Measurements from ENCODE around the gene UCK1. TPM values are rescaled to one million over a fixed set of nuclear protein-coding genes. Genes with fewer than 3 reads are reported as not detected.

UCK1 gene
- total and polyA plus RNA-seq, 2 of the 8 experiments (the other 6 are each of a cell fraction or from before 2014, with no cell fraction given) = 35.1 to 42.0 TPM

DNA sequence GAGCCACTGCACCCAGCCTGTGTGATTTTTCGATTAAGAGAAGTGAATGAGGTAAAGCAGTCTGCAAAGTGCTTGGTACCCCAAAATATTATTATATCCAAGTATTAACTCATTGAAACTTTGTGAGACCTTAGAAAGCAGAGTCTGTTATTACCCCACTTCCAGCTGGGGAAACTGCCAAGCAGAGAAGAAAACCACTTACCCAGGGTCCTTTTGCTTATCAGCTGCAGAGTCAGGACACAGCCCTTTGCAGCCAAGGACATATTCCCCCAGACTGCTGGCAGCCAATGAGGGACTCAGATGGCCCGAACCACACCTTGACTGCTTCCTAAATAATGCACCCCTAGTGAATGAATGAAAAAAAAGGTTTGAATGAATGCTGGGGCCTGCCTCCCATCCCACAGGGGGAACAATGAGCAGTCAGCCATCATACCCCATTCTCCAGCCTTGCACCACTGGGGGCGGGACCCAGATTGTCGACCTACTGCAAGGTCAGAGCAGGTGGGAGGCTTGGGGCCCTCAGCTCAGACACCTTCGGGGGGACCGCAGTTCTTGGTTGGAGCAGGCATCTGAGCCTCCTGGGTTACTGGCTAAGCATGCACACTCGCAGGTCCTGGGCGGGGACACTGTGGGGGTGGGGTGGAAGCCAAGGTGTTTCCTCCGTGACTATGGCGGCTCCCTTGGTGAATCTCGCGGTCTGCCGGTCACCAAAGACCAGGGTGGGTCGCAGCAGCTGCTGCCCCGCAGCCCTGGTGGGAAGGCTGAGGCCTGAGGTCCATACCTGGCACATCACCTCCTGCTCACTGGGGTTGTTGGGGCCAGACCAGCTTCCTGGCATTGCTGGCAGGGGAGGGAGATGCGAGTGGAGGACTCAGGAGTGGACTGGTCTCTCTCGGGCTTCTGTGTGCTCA lies 43.9 kb upstream of the UCK1 start:
- H3K4me3 ChIP-seq (ENCODE audit: extremely low read depth in 1 of 4, insufficient read depth in 2 of 4, low read depth in 3 of 4, low read length in 4 of 4) = no peak overlapping the region
- POLR2A ChIA-PET (ENCODE audit: partially characterized antibody) = no interaction called here
- no peaks in the 10 kb centered on the region for H3K9me3 ChIP-seq (ENCODE audit: insufficient read depth in 2 of 2, low read depth in 1 of 2, low read length in 1 of 2)
- no peak overlapping the region for H3K4me2 ChIP-seq (ENCODE audit: insufficient read depth in 1 of 2, low read depth in 2 of 2, low read length in 2 of 2)
- no peaks in the 10 kb centered on the region for H3K79me2 ChIP-seq (ENCODE audit: control insufficient read depth in 1 of 2, insufficient read depth in 2 of 2, low read length in 2 of 2)
- no peak overlapping the region for H4K5ac ChIP-seq (ENCODE audit: insufficient read length, low read depth, low read length)
- H3K18ac ChIP-seq (ENCODE audit: extremely low read depth, low read length) = no peak overlapping the region
- H3K23me2 ChIP-seq (ENCODE audit: low read depth, low read length) = no peaks in the 10 kb centered on the region
- H3K56ac ChIP-seq (replicated peaks; ENCODE audit: insufficient read length, low read depth, low read length) = no peak overlapping the region
- H2BK120ac ChIP-seq (replicated peaks; ENCODE audit: low read depth, low read length) = no peak overlapping the region
- H4K20me1 ChIP-seq (replicated peaks in 1 of 2; ENCODE audit: control insufficient read depth in 1 of 2, insufficient read depth in 2 of 2, low read length in 2 of 2) = peaks cover 0 to 6% of the 10 kb centered on the region in 2 experiments
- H2BK15ac ChIP-seq (ENCODE audit: low read length) = no peak overlapping the region
- H3K4ac ChIP-seq (replicated peaks; ENCODE audit: insufficient read length, low read depth, low read length) = no peak overlapping the region
- no peak overlapping the region for H2BK20ac ChIP-seq (ENCODE audit: low read length)
- no peak overlapping the region; the same call in 1 of the 2 replicates for H2BK5ac ChIP-seq (ENCODE audit: low read depth, low read length)
- peaks cover 0 to 3% (median 0%) of the 10 kb centered on the region in 4 experiments; a peak in 2 of 8 replicates for H3K36me3 ChIP-seq (ENCODE audit: control insufficient read depth in 2 of 4, insufficient read depth in 4 of 4, low read length in 3 of 4)
- 92% methylated on average over 17 of the region's 17 CpGs; no CpG with 5 or more reads in 1 of the 2 experiments for WGBS, 2 experiments (ENCODE audit: extremely low coverage in 1 of 2, insufficient coverage in 1 of 2, insufficient read length in 1 of 2, insufficient replicate concordance in 2 of 2, low coverage in 1 of 2, low lambda C conversion rate in 2 of 2, missing lambda C conversion rate in 1 of 2)
- no peak overlapping the region for H4K8ac ChIP-seq (ENCODE audit: extremely low read depth, insufficient read depth, low read length)
- DNase-seq (ENCODE audit: low read depth in 1 of 2, low spot score in 2 of 2) (no peak), FAIRE-seq (no peak)
- H3K79me1 ChIP-seq (ENCODE audit: low read depth, low read length) = no peaks in the 10 kb centered on the region
- H2AK5ac ChIP-seq (ENCODE audit: low read depth, low read length) = no peak overlapping the region
- no peak overlapping the region for H2BK12ac ChIP-seq (ENCODE audit: low read depth, low read length)
- H3K14ac ChIP-seq (ENCODE audit: insufficient read length) = no peak overlapping the region
- H2AFZ ChIP-seq (ENCODE audit: low read length) = no peak overlapping the region
- no peak overlapping the region for H3K27ac ChIP-seq (ENCODE audit: low read depth, low read length)
- H4K91ac ChIP-seq (replicated peaks; ENCODE audit: insufficient read length, low read length) = no peak overlapping the region
- H3K4me1 ChIP-seq (replicated peaks in 1 of 4; ENCODE audit: control insufficient read depth in 3 of 4, insufficient read depth in 4 of 4, low read length in 3 of 4) = no peaks in the 10 kb centered on the region; a peak in 1 of 7 replicates
- H3K27me3 ChIP-seq (replicated peaks in 1 of 4; ENCODE audit: control insufficient read depth in 3 of 4, extremely low read depth in 1 of 4, insufficient read depth in 3 of 4, low read length in 3 of 4) = no peaks in the 10 kb centered on the region
- CTCF ChIA-PET (ENCODE audit: partially characterized antibody) = interaction anchor here (1.0 kb wide), 1 partner anchor 46 kb away, joined by 3 read pairs; no protein-coding TSS in a partner anchor
- no peak overlapping the region for H3K9ac ChIP-seq (replicated peaks in 1 of 4; ENCODE audit: extremely low read depth in 1 of 4, low read depth in 3 of 4, low read length in 3 of 4)
- H3K23ac ChIP-seq (ENCODE audit: insufficient read length) = no peak overlapping the region
- TF ChIP-seq PHF8 (conservative IDR thresholded peaks at IDR 0.05; ENCODE audit: low read depth, low read length) = no peak
- no peak for TF ChIP-seq EP300 (IDR thresholded peaks at IDR 0.05; ENCODE audit: borderline replicate concordance in 1 of 2, low read depth in 2 of 2, low read length in 2 of 2)
- no peak for TF ChIP-seq NRF1 (IDR thresholded peaks at IDR 0.05; ENCODE audit: low read depth, low read length)
- no peak for TF ChIP-seq HDAC2 (IDR thresholded peaks at IDR 0.05; ENCODE audit: borderline replicate concordance in 1 of 2, low read depth in 2 of 2, low read length in 2 of 2)
- no peak for TF ChIP-seq SIX5 (IDR thresholded peaks at IDR 0.05; ENCODE audit: low read depth, low read length)
- TF ChIP-seq KDM4A (IDR thresholded peaks at IDR 0.05; ENCODE audit: low read depth, low read length, severe bottlenecking) = no peak
- TF ChIP-seq CTCF (IDR thresholded peaks at IDR 0.05; ENCODE audit: control extremely low read depth in 1 of 3, insufficient read depth in 1 of 3, low read depth in 1 of 3, low read length in 3 of 3) = no peak
- TF ChIP-seq CHD1 (IDR thresholded peaks at IDR 0.05; ENCODE audit: low read depth, low read length) = no peak

Data from H1 (cell line).